HG02840 (cell line): ENCODE measurements around the gene TNFSF13.
"Not testable (repeated sequence)": the region's sequence is repeated elsewhere in the genome, so short reads cannot be mapped to it uniquely, and the experiment has no call there.

Experiments
- ATAC-seq: cut with Tn5 transposase; IDR thresholded peaks from one replicate; pipeline ENCODE4 v1.9.1; 2021; ENCODE audit warnings: mild to moderate bottlenecking, moderate library complexity, moderate number of reproducible peaks; ENCODE audit not compliant: unreplicated experiment, low FRiP score

TNFSF13 gene

GRCh38 chr17:7589204-7589868, 30.8 kb downstream of the TNFSF13 start:
- no peak for ATAC-seq

- no peak for ATAC-seq
Measured at GRCh38 chr17:7589891-7590691, 31.5 kb downstream of the TNFSF13 start, which contains the start of gene SOX15. Gene SOX15 (minus strand): TSS chr17:7590094. CDS start chr17:7589676, 418 bp downstream.

GRCh38 chr17:7590743-7591142, 32.2 kb downstream of the TNFSF13 start:
- ATAC-seq, result no peak

GRCh38 chr17:7591596-7591995, 33.0 kb downstream of the TNFSF13 start:
- ATAC-seq, result no peak

GRCh38 chr17:7592422-7593021, 34.0 kb downstream of the TNFSF13 start:
- no peak for ATAC-seq

- no peak for ATAC-seq
Measured at GRCh38 chr17:7593296-7593695, 34.7 kb downstream of the TNFSF13 start.

GRCh38 chr17:7597561-7597960, 39.0 kb downstream of the TNFSF13 start:
- ATAC-seq, result not testable (repeated sequence)

- no peak for ATAC-seq
Measured at GRCh38 chr17:7606280-7606679, 47.7 kb downstream of the TNFSF13 start.

GRCh38 chr17:7610641-7611040, 52.1 kb downstream of the TNFSF13 start:
- ATAC-seq, result no peak
